Cardiac septum (tissue), 1 donor: ENCODE data around the gene BBLN. TPM values are rescaled to one million over a fixed set of nuclear protein-coding genes. Genes with fewer than 3 reads are reported as not detected.
A peak's percentile ranks its signal among the peaks of the same experiment; 100 is the strongest.
"Not testable (repeated sequence)": the region's sequence is repeated elsewhere in the genome, so short reads cannot be mapped to it uniquely, and the experiment has no call there.

Experiments used
- DNase-seq: peaks from one replicate; pipeline ENCODE4 v3.0.0-alpha.2; 2020; ENCODE audit warnings: low spot score
- intact Hi-C: fragments of 100-400 bp; cut with DNase I; formaldehyde crosslinking; loops from one replicate; pipeline ENCODE4 v1.14.0; 2022
- long read RNA-seq: library from polyadenylated mRNA; unstranded; transcript quantifications from one replicate; pipeline ENCODE4 v2.0.0, GENCODE V29; 2021
- total RNA-seq: library from RNA; stranded (reverse); fragmentation: NEBNext Ultra II Directional; extraction: Animal tissue kit (Norgen Biotek cat#: 25700); gene quantifications from one replicate; pipeline ENCODE4 v1.2.1, GENCODE V29; 2021
- donor health status: DM: no; HTN: no; CAD: no.

The BBLN gene
- 65.7 TPM for total RNA-seq
- long read RNA-seq, transcript C9orf16-201 (2 exons, 713 nt) = major isoform, 56 of 61 reads
- long read RNA-seq, partial matches to known transcripts = 0 of 61 reads
- long read RNA-seq, other reads (novel, unspliced or antisense) = 5 of 61 reads

- DNase-seq = peak; percentile 99
- intact Hi-C loops = no loop called here
Observed at GRCh38 chr9:128159784-128160602, at the start of gene BBLN. BBLN (plus strand) TSS chr9:128160265; CDS start chr9:128160408, 143 bp downstream.

- intact Hi-C loops, DNase-seq: not testable (repeated sequence)
Observed at GRCh38 chr9:128111726-128112125, 48.3 kb upstream of the BBLN start.

- intact Hi-C loops = no loop called here
- no peak for DNase-seq
Observed at GRCh38 chr9:128113526-128114325, 46.3 kb upstream of the BBLN start.

GRCh38 chr9:128114326-128115186, 45.5 kb upstream of the BBLN start:
- DNase-seq = peak; percentile 63
- intact Hi-C loops = loop anchor here (5.0 kb wide), 1 partner anchor 42 kb away; no protein-coding TSS in a partner anchor

GRCh38 chr9:128115187-128116103, 44.6 kb upstream of the BBLN start:
- DNase-seq = peak; percentile 20
- intact Hi-C loops = loop anchor here (2.0 to 5.0 kb wide), 2 partner anchors 43 to 81 kb away; no protein-coding TSS in a partner anchor

- DNase-seq = no peak
- intact Hi-C loops = loop anchor here (1.0 to 5.0 kb wide), 3 partner anchors 44 to 173 kb away; no protein-coding TSS in a partner anchor
Observed at GRCh38 chr9:128116104-128117083, 43.7 kb upstream of the BBLN start.

- intact Hi-C loops = loop anchor here (1.0 to 5.0 kb wide), 3 partner anchors 46 to 175 kb away; no protein-coding TSS in a partner anchor
- peak; percentile 97 for DNase-seq
Observed at GRCh38 chr9:128117613-128118471, 42.2 kb upstream of the BBLN start.

GRCh38 chr9:128118472-128118857, 41.6 kb upstream of the BBLN start:
- intact Hi-C loops = loop anchor here (5.0 kb wide), 1 partner anchor 46 kb away; no protein-coding TSS in a partner anchor
- peak; percentile 24 for DNase-seq

GRCh38 chr9:128118971-128119665, 40.9 kb upstream of the BBLN start:
- DNase-seq = peak; percentile 46
- intact Hi-C loops = loop anchor here (5.0 kb wide), 1 partner anchor 47 kb away; no protein-coding TSS in a partner anchor

- DNase-seq = peak; percentile 70
- intact Hi-C loops = no loop called here
Observed at GRCh38 chr9:128120061-128120740, 39.9 kb upstream of the BBLN start.

- DNase-seq = no peak
- intact Hi-C loops = no loop called here
Observed at GRCh38 chr9:128120741-128121465, 39.2 kb upstream of the BBLN start.

GRCh38 chr9:128121466-128121810, 38.6 kb upstream of the BBLN start:
- intact Hi-C loops = no loop called here
- DNase-seq = no peak

- intact Hi-C loops = no loop called here
- no peak for DNase-seq
Observed at GRCh38 chr9:128121924-128122808, 37.9 kb upstream of the BBLN start.
